GM12873 (cell line): ENCODE data around the gene SEC14L5.

Experiments used
- TF ChIP-seq, protein P1 (sequence below): IDR thresholded peaks from 2 replicates; pipeline ENCODE4 v1.5.1; 2012; ENCODE audit warnings: low read depth, mild to moderate bottlenecking, moderate library complexity, low read length, control low read depth; ENCODE audit not compliant: insufficient read depth; ENCODE audit errors: missing control alignments

Gene SEC14L5

GRCh38 chr16:4933433-4933832 lies 24.7 kb upstream of the SEC14L5 start:
- TF ChIP-seq, protein P1, sequence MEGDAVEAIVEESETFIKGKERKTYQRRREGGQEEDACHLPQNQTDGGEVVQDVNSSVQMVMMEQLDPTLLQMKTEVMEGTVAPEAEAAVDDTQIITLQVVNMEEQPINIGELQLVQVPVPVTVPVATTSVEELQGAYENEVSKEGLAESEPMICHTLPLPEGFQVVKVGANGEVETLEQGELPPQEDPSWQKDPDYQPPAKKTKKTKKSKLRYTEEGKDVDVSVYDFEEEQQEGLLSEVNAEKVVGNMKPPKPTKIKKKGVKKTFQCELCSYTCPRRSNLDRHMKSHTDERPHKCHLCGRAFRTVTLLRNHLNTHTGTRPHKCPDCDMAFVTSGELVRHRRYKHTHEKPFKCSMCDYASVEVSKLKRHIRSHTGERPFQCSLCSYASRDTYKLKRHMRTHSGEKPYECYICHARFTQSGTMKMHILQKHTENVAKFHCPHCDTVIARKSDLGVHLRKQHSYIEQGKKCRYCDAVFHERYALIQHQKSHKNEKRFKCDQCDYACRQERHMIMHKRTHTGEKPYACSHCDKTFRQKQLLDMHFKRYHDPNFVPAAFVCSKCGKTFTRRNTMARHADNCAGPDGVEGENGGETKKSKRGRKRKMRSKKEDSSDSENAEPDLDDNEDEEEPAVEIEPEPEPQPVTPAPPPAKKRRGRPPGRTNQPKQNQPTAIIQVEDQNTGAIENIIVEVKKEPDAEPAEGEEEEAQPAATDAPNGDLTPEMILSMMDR = no peak

DNA sequence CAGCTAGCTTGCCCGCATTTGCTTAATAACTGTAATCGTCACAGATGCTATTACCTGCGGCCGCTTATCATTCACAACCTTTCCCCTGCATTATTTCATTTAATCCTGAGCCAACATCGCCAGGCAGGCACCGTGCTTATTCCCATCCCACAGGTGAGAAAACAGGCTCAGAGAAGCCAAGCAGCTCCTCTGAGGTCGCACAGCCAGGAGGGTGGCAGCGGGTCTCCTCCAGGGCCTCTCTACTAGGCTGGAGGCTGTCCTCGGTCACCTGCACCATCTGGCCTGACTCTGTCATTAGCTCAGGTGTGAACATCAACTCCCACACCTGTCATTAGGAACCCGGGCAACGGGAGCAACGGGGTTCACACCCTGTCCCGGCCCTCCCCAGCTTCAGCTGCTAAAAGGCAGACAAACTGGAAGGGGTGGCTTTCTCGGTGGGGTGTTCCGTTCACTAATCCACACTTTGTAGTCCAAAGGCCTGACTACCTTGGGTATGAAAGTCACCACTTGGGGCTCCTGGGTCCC lies 24.2 kb upstream of the SEC14L5 start:
- TF ChIP-seq, protein P1 = no peak

DNA sequence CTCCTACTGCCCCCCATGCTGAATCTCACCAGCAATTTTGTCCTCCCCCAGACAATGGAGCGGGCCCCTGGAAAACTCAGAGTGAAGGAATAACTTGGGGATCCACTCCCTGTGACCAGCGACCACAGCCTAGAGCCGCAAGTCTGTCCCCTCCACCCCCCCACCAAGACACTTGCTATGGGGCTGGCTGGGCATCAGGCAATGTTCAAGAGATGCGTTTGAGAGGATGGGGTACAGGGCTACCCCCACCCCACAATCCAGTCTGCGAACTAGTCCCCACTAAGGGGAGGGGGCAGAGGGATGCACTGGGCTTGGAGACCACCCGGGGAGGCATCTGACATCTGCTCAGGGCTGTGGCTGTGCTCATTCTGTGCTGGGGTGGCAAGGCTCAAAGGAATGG lies 23.5 kb upstream of the SEC14L5 start:
- TF ChIP-seq, protein P1 = no peak

DNA sequence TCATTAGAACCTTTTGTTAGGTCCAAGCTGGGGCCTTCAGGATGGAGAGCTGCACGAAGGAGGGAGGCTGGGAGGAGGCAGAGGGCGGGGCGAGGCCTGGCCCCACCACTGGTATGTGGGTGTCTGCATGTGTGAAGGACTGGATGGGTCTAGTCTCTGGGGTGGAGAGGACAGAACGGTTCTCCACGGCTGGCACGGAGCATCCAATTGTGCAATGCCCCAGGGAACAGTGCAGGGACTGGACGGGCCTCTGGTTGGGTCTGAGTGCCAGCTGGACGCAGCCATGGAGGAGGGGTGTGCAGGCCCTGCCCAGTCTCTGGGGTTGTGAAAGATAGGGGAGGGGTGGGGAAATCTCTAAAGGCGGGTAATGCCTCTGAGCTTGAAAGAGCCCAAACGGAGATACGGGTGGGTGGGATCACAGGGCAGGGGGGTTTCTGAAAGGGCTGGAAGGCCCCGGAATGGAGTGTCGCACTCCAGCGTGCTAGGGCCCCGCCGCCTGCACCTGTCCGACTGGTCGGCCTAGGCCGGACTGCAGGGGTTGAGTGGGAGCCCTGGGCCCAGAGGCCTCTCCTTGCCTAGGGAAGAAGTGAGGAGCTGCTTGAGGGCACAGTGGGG lies 22.8 kb upstream of the SEC14L5 start:
- TF ChIP-seq, protein P1 = no peak

DNA sequence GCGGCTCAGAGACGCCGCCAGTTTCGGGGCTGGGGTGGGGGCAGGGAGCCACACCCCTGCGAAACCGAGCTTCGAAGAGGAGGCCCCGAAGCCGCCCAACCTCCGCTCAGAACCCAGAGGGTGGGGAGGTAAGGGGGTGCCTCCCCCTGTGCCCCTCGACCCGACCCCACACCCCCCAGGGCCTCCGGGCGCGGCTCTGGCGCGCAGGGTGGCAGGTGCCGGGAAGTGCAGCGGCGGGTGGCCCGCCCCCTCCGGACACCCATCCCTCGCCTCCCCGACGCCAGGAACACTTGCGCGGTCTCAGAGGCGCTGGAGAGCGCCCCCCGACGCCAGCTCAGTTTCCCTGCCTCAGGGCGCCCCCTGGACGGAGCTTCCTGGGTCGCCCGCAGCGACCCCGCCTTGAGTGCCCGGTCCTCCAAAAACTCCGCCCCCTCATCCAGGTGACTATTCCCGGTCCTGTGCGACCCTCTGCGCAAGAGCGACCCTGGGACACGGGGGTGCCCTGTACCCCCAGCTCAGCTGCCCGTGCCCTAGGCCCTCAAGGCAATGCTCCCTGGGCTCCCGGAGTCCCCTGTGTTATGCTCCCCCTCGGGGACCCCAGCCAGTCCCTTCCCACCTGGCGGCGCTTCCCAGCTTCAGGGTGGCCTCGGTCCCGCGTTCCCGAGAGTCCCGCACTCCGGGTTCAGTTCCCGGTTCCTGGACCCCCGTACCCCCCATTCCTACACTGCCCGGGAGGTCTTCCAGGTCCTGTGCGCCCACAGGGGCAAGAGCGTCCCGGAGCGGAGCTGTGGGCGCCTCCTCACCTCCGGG lies 21.7 kb upstream of the SEC14L5 start:
- TF ChIP-seq, protein P1 = peak; percentile 22

GRCh38 chr16:4936991-4937781 lies 20.9 kb upstream of the SEC14L5 start, which contains the start of gene PPL:
Gene PPL (minus strand): TSS chr16:4937148. CDS start chr16:4937045, 103 bp downstream.
- TF ChIP-seq, protein P1 = no peak
